Measurements from ENCODE around the gene ZSCAN4. TPM values are rescaled to one million over a fixed set of nuclear protein-coding genes. Genes with fewer than 3 reads are reported as not detected.

Gene ZSCAN4
- total RNA-seq, 1 experiment from 2014 or later: 1.3 TPM

DNA sequence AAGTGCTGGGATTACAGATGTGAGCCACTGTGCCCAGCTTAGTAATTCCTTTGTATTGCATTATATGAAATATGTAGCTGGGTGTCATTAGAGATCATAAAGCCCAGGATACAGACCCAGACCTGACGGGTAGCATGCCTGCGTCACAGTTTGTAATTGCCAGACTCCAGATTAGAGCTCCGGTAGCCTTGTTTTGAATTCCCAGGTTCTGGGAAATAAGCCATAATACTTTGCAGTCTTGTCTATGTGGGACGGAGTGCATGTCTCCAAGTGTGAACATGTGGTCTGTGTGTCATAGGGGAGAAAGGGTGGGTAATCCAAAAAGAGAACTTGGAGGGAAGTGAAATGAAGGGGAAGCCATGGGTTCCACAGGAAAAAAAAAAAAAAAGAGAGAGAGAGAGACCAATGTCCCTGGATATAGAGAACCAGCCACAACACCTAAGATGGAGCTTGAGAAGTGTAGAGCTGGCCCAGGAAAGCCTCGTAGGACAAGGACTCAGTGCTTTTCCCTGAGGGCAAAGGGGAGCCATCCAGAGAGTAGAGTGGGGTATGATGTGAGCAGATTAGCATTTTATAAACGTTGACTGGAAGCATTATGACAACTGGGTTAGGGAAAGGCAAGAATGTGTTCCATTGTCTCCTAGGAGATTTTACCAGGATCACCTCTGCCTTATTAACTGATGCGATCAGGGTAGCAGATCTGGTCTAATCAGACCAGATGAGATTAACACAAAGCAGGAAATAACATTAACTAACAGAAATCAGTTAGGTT lies 2.6 kb downstream of the ZSCAN4 start:
- in situ Hi-C loops (cut with HindIII; ENCODE audit: low sequenced_read_pairs): no loop called here
- DNase-seq (ENCODE audit: low spot score): no peak

DNA sequence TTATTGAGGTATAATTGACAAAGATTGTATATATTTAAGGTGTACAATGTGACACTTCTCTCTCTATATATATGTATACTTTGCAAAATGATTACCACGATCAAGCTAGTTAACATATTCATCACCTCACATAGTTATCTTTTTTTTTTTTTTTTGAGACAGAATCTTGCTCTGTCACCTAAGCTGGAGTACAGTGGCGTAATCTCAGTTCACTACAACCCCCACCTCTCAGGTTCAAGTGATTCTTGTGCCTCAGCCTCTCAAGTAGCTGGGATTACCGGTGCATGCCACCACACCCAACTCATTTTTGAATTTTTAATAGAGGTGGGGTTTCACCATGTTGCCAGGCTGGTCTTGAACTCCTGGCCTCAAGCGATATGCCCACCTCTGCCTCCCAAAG lies 3.7 kb downstream of the ZSCAN4 start:
- in situ Hi-C loops (cut with HindIII; ENCODE audit: low sequenced_read_pairs): no loop called here
- DNase-seq (ENCODE audit: low spot score): no peak

DNA sequence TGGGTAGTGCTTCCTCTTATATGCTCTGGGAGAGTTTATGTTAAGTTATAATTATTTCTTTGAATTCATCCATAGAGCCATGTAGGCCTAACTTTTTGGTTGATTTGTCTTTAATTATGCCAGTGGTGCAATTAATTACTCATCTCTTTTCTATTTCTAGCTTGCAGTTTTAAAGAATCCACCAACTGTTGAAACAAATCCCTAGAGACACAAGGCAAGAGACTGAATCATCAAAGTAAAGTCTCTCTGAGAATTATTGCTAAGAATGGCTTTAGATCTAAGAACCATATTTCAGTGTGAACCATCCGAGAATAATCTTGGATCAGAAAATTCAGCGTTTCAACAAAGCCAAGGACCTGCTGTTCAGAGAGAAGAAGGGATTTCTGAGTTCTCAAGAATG lies 7.1 kb downstream of the ZSCAN4 start:
- in situ Hi-C loops (cut with HindIII; ENCODE audit: low sequenced_read_pairs): no loop called here
- DNase-seq (ENCODE audit: low spot score): no peak

DNA sequence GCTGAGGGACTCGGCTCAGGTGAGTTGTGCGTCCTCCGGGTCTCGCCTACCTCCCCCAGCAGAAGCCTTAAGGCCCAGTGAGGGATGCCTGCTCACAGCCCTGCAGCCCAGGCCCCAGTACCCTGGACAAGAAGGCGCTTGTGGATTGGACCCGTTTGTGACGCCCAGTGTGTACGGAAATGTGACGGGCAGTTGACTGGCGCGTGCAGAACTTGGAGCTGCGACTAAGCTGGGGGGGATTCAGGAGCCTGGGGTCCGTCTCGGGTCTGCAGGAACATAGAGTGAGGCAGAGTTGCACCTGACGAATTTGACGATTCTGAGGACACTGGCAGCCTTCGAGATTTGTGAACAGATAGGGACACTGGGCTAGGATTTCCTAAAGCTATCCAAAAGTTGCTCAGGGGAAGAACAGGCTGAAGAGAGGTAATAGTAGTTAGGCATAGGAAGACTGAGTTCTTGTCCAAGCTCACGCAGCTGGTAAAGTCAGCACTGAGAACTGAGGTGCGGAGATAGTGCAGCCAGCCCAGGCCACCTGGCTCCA lies 13.6 kb downstream of the ZSCAN4 start:
- in situ Hi-C loops (cut with HindIII; ENCODE audit: low sequenced_read_pairs): no loop called here
- DNase-seq (ENCODE audit: low spot score): no peak

DNA sequence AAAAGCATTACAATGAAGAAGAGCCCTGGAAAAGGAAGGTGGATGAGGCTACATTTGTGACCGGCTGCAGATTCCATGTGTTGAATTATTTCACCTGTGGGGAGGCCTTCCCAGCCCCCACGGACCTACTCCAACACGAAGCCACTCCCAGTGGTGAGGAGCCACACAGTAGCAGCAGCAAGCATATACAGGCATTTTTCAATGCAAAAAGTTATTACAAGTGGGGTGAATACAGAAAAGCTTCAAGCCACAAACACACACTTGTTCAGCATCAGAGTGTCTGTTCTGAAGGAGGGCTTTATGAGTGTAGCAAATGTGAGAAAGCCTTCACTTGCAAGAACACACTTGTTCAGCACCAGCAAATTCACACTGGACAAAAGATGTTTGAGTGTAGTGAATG lies 18.0 kb downstream of the ZSCAN4 start:
- in situ Hi-C loops (cut with HindIII; ENCODE audit: low sequenced_read_pairs): no loop called here
- no peak for DNase-seq (ENCODE audit: low spot score)

DNA sequence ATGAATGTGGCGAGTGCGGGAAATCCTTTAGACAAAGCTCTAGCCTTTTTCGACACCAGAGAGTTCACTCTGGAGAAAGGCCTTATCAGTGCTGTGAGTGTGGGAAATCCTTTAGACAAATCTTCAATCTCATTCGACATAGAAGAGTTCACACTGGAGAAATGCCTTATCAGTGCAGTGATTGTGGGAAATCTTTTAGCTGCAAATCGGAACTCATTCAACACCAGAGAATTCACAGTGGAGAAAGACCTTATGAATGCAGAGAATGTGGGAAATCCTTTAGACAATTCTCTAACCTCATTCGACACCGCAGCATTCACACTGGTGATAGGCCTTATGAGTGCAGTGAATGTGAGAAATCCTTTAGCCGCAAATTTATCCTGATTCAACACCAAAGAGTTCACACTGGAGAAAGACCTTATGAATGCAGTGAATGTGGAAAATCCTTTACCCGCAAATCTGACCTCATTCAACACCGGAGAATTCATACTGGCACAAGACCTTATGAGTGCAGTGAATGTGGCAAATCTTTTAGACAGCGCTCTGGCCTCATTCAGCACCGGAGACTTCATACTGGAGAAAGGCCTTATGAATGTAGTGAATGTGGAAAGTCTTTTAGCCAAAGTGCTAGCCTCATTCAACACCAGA lies 18.8 kb downstream of the ZSCAN4 start:
- no peak for DNase-seq (ENCODE audit: low spot score)
- in situ Hi-C loops (cut with HindIII; ENCODE audit: low sequenced_read_pairs): no loop called here

DNA sequence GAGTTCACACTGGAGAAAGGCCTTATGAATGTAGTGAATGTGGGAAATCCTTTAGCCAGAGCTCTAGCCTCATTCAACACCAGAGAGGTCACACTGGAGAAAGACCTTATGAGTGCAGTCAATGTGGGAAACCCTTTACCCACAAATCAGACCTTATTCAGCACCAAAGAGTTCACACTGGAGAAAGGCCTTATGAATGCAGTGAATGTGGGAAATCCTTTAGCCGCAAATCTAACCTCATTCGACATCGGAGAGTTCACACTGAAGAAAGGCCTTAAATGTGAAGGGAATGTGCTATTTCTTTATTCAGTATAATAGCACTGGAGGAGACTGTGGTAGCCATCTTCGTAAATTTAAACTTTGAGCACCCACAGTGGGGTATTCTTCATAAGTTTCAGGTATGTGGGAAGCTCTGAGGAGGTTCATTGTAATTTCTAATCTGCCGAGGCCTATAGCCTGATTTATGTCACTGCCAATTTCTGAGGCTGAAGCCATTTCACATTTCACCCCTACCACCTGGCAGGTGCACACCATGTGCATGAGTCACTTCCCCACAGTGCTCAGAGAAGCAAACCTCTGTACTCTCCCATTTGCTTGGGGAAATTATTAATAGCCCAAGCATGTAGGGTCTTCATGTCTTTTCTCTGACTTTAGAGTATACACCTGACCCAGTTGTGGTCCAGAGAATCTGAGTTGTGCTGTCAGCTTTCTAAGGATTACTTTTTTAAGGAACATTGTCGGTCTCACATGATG lies 19.5 kb downstream of the ZSCAN4 start:
- DNase-seq (ENCODE audit: low spot score): no peak
- in situ Hi-C loops (cut with HindIII; ENCODE audit: low sequenced_read_pairs): no loop called here

DNA sequence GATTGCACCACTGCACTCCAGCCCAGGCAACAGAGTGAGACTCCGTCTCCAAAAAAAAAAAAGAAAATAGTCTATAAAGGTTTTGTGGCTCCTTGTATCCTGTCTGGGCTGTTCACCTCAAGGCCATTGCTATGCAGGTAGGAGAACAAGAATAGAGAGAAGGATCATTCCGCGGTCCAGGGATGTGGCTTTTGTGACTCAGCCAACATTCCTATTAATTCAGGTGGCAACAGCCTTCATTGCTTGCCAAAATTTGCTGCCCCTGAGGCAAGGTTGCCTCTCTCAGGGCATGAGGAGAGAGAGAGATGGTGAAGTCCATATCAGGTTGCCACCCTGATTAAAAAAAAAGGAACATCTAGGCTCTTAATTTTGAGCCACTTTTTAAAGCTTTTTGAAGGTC lies 21.0 kb downstream of the ZSCAN4 start:
- in situ Hi-C loops (cut with HindIII; ENCODE audit: low sequenced_read_pairs): no loop called here

DNA sequence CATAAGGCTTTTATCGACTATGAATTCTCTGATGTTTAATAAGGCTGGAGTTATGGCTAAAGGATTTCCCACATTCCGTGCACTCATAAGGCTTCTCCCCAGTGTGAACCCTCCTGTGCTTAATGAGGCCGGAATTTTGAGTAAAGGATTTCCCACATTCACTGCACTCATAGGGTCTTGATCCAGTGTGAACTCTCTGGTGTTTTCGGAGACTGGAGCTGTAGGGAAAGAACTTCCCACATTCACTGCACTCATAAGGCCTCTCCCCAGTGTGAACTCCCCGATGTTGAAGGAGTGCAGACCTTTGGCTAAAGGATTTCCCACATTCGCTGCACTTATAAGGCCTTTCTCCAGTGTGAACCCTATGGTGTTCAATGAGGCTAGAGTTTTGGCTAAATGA lies 32.9 kb downstream of the ZSCAN4 start:
- in situ Hi-C loops (cut with HindIII; ENCODE audit: low sequenced_read_pairs): no loop called here
- DNase-seq (ENCODE audit: low spot score): no peak

More for the DNA sequence above, 21.0 kb downstream of the ZSCAN4 start:
- DNase-seq (ENCODE audit: low spot score): no peak

DNA sequence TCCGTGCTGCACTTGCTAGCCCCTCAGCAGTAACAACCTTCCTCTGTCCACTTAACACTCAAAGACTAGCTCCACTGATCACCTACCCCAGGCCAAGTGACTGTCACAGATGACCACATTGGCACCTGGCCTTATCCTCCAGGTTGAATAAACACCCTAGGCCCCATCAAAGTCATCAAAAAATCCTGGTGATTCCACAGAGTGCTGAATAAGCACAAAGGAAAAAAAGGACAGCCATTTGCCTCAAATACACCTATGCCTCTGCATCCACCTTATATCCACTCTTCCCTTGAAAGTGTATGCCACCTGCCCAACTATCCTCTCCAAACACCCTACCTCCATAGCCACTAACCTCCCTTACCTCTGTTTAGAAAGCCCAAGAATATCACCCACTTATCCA lies 37.6 kb downstream of the ZSCAN4 start:
- in situ Hi-C loops (cut with HindIII; ENCODE audit: low sequenced_read_pairs): no loop called here
- DNase-seq (ENCODE audit: low spot score): no peak

DNA sequence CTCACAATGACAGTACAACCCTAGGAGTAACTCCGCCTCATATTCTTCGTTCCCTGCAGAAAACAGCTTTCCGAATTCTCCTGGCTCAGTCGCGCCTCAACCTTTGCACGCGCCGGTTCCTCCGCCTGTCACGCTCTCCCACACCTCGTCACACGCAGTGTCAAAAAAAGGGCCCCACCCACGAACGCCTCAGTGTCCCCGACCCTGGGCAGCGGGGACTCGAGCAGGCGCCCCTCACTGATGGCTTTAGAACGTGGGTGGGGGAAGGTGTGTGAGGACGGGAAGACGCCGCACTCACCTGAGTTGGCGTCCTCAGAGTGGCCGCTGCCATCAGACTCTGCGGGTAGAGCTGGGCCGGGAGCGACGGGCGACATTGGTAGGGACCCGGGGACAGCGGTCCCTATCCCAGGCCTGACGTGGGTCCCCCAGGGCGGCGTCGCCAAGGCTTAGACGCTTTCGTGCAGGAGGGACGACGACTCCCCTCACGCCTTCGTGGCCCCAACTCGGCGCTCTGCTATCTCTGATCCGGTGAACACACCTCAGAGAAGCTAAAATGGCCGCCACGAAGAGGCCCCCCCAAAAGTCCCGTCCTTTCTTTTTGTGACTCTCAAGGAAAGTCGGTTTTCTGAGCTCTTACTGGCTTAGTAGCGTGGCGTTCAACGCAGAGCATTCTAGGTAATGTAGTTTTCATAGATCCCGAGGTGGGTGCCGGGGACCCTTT lies 40.1 kb downstream of the ZSCAN4 start, which contains the start of gene ZNF154:
TSS of gene ZNF154 (minus strand) at position 564 of the 721 bp plus-strand sequence. CDS start at position 331, 233 bp downstream.
- in situ Hi-C loops (cut with HindIII; ENCODE audit: low sequenced_read_pairs): no loop called here

DNA sequence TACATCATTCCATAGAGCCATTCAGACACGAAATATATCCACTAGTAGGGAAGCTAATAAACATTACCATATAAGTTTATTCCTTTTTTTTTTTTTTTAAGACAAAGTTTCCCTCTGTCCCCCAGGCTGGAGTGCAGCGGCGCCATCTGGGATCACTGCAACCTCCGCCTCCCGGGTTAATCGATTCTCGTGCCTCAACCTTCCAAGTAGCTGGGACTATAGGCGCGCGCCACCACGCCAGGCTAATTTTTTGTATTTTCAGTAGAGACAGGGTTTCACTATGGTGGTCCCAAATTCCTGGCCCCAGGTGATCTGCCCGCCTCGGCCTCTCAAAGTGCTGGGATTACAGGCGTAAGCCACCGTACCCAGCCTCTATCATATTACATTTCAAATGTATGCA lies 40.9 kb downstream of the ZSCAN4 start:
- in situ Hi-C loops (cut with HindIII; ENCODE audit: low sequenced_read_pairs): no loop called here
- DNase-seq (ENCODE audit: low spot score): no peak

More for the DNA sequence above, 40.1 kb downstream of the ZSCAN4 start, which contains the start of gene ZNF154:
- DNase-seq (ENCODE audit: low spot score): peak; percentile 90

DNA sequence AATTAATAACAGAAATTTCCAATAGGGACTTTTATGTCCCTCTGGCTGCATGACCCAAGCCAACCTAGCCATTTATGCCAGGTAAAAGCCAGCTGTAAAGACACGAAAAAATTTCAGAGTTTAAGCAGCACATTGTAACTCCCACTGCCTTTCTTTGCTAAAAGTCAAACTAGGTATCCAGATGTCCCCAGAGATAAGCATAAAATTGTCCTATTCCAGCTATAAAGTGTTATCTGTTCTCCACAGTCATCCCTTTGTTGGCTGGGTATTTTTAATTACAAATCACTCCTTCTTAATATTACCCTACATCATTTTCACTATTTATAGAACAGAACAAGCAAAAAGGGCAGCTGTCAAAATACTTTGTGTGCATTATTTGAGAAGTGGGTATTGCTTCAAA lies 43.5 kb downstream of the ZSCAN4 start:
- no peak for DNase-seq (ENCODE audit: low spot score)
- in situ Hi-C loops (cut with HindIII; ENCODE audit: low sequenced_read_pairs): no loop called here

DNA sequence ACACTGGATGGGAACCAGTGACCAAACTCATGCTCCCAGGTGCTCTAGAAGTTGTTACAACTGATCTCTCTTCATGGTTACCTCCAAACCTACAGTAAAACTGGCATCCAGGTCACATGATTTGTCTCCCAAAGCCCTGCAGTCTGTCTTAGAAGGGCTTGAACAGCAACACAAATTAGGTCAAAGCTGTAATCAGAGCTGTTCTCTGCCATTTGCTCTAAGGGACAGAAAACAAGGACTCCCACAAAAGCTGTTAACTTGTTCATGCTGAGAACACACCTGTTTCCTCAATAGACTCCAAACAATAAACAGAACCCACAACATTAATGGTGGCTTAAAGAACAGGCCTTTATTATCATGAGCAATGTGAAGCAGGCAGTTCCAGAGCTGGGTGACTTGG lies 50.7 kb downstream of the ZSCAN4 start:
- in situ Hi-C loops (cut with HindIII; ENCODE audit: low sequenced_read_pairs): no loop called here
- DNase-seq (ENCODE audit: low spot score): peak; percentile 94

DNA sequence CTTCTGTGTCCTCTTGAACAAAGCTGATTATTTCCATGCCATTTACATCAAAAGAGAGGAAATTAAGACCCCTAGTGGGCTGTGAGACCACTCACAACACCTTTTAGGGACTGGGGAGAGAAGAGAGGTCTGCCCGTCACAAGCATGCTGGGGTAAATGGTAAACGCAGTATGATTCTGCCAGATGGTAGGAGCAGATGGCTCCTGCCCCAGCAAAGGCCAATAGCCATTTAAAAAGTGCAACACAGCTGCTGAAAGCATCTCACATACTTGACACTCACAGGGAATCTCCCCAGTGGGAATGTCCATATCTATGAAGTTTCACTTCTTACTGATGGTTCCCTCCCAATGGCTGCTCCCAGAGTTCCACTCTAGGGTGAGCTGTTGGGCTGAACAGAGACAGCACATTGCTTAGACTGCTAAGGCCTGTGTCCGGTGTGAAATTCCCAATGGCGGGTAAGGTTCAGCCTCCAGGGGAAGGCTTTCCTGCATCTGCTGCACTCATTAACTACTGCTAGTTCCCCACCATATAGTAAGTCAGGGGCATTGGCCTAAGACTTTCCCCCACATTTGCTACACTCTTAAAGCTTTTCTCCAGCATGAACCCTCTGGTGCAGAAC lies 51.3 kb downstream of the ZSCAN4 start:
- in situ Hi-C loops (cut with HindIII; ENCODE audit: low sequenced_read_pairs): no loop called here
- peak; percentile 80 for DNase-seq (ENCODE audit: low spot score)

DNA sequence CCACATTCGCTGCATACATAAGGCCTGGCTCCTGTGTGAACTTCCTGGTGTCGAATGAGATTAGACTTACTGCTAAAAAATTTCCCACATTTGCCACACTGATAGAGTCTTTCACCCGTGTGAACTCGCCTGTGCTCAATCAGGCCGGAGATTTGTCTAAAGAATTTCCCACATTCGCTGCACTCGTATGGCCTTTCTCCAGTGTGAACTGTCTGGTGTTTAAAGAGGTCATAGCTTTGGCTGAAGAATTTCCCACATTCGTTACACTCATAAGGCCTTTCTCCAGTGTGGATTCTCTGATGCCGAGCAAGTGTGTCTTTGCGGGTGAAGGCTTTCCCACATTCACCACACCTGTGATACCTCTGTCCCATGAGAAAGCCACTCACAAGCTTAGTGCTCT lies 52.1 kb downstream of the ZSCAN4 start:
- no peak for DNase-seq (ENCODE audit: low spot score)
- in situ Hi-C loops (cut with HindIII; ENCODE audit: low sequenced_read_pairs): no loop called here

Data from G401 (cell line).